Motor neuron (in vitro differentiated cells): ENCODE measurements around the gene UBE2J2. TPM values are rescaled to one million over a fixed set of nuclear protein-coding genes. Genes with fewer than 3 reads are reported as not detected.

Experiments
- ATAC-seq, 8 experiments: fragments of 200-7000 bp; cut with Tn5 transposase; replicated peaks in 6 of 8; 2 replicates each; pipeline ENCODE4 v1.8.0; 2021; ENCODE audit warnings: mild to moderate bottlenecking in 8 of 8, moderate library complexity in 8 of 8
- H3K27ac ChIP-seq, 2 donors: fragments of 250-450 bp; sonication (Bioruptor Pico); 2 replicates each; pipeline ENCODE4 v1.9.0; 2021; ENCODE audit warnings: antibody characterized with exemption in 2 of 2, mild to moderate bottlenecking in 2 of 2, moderate library complexity in 1 of 2
- H3K4me1 ChIP-seq, 2 donors: fragments of 250-450 bp; sonication (Bioruptor Pico); replicated peaks in 1 of 2; 2 replicates each; pipeline ENCODE4 v1.6.1; 2021; ENCODE audit warnings: antibody characterized with exemption in 2 of 2, mild to moderate bottlenecking in 2 of 2, moderate library complexity in 1 of 2
- H3K4me3 ChIP-seq, 5 donors: fragments of 250-450 bp; sonication (Bioruptor Pico); 2 replicates each; pipeline ENCODE4 v1.9.0; 2021; ENCODE audit warnings: antibody characterized with exemption in 5 of 5, mild to moderate bottlenecking in 5 of 5, moderate library complexity in 4 of 5
- WGBS, 10 experiments: fragments of 450-650 bp; shearing (Covaris generic); methylation state at CpG; one replicate each; pipeline ENCODE4 v1.0.0; 2022; 5-methylcytosine and 5-hydroxymethylcytosine counted together
- in situ Hi-C, 9 experiments: fragments of 400-800 bp; cut with MboI; loops; one replicate each; pipeline ENCODE4 v1.15.0; 2021; ENCODE audit warnings: low sequenced_read_pairs in 9 of 9, low pct_unique_long_range_greater_than_20kb in 2 of 9; ENCODE audit not compliant: unreplicated experiment in 9 of 9
- total RNA-seq, 8 experiments: library from RNA; unstranded; fragments of 300-600 nt; gene quantifications; 2 replicates each; pipeline versions ENCODE4 v1.2.3 to v1.2.4, GENCODE V29; 2022

The UBE2J2 gene
- total RNA-seq, 8 experiments from 2014 or later: 34.4 to 62.7 (median 46.5) TPM

GRCh38 chr1:1307261-1307922 lies 33.7 kb upstream of the UBE2J2 start:
- in situ Hi-C loops: no loop called here
- Histone ChIP-seq H3K4me3 (peak overlapping the region; percentile 69 to 95 (median 78)), H3K4me1 (peaks cover 28 to 34% of the 10 kb centered on the region in 2 donors), H3K27ac (peak overlapping the region; percentile 97)
- 0% methylated on average over 1 to 2 of the region's 83 CpGs; no CpG with 5 or more reads in 8 of the 10 experiments for WGBS, 10 experiments
- ATAC-seq: peak; percentile 1 to 7 (median 2)

DNA sequence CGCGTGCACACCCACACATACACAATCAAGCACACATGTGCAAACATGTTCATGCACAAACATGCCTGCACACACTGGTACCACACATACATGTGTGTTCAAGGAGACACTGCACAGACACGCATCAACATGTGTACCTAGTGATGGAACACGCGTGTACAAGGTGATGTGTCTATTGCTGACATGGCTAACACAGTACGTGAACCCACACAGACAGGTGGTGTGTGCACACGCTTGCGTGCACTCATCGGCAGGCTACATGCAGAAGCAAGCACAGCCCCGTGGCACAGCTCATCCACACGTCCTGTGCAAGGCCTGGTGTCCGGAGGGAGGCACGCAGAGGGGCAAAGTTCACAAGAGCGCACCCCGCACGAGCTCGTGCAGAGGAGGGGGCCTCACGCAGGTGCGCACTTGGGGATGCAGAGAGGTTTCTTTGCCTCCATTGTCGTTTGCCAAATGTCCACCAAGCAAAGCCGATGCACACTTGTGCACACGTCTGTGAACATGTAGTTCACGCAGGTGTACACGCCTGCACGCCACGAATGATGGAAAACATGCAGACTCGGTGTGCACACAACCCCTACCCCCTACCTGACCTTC lies 33.1 kb upstream of the UBE2J2 start:
- ATAC-seq: no peak
- H3K4me3 ChIP-seq: peak overlapping the region; percentile 69 to 95 (median 78)
- 0 to 35% (median 26%) methylated on average over 1 to 21 of the region's 27 CpGs; no CpG with 5 or more reads in 5 of the 10 experiments for WGBS, 10 experiments
- in situ Hi-C loops: no loop called here
- peak overlapping the region; percentile 97 for H3K27ac ChIP-seq
- H3K4me1 ChIP-seq: peaks cover 28 to 34% of the 10 kb centered on the region in 2 donors

DNA sequence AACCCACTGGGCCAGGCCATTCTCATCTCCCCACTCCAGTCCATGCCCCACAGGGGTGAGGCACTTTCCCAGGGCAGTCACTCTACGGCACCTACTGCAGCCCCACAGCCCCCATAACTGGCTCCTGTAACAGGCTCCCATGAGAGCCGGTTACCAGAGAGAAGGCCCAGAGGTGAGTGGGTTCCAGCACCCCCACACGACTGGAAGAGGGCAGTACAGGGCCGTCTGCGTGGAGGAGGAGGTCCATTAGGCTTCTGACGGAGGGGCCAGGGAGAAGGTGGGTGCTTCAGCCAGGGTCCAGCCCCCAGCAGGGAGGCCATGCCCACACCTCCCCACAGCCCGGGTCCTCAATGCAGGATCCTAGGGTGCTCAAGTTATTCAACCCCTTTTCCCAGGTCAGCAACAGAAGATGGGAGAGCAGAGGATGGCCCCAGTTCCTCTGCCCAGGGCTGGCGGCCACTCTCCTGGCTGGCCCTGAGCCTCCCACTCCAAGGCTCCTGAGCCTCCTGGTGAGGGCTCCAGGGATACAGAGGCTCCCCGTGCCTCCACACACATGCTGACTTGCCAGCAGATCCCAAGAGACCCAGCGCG lies 32.5 kb upstream of the UBE2J2 start:
- ATAC-seq: no peak
- WGBS, 10 experiments: 18 to 43% (median 23%) methylated on average over 2 to 7 of the region's 11 CpGs; no CpG with 5 or more reads in 5 of the 10 experiments

GRCh38 chr1:1305300-1306069 lies 31.8 kb upstream of the UBE2J2 start:
- H3K4me1 ChIP-seq: peaks cover 28 to 34% of the 10 kb centered on the region in 2 donors
- peak overlapping the region; percentile 69 to 95 (median 78) for H3K4me3 ChIP-seq
- H3K27ac ChIP-seq: peak overlapping the region; percentile 97
- in situ Hi-C loops: no loop called here
- peak; percentile 8 to 37 (median 20) for ATAC-seq
- WGBS, 10 experiments: 0 to 38% (median 20%) methylated on average over 1 to 8 of the region's 25 CpGs; no CpG with 5 or more reads in 5 of the 10 experiments

More for the DNA sequence above, 32.5 kb upstream of the UBE2J2 start:
- Histone ChIP-seq H3K4me1 (peaks cover 28 to 34% of the 10 kb centered on the region in 2 donors), H3K27ac (peak overlapping the region; percentile 97), H3K4me3 (peak overlapping the region; percentile 69 to 95 (median 78))
- in situ Hi-C loops: no loop called here

DNA sequence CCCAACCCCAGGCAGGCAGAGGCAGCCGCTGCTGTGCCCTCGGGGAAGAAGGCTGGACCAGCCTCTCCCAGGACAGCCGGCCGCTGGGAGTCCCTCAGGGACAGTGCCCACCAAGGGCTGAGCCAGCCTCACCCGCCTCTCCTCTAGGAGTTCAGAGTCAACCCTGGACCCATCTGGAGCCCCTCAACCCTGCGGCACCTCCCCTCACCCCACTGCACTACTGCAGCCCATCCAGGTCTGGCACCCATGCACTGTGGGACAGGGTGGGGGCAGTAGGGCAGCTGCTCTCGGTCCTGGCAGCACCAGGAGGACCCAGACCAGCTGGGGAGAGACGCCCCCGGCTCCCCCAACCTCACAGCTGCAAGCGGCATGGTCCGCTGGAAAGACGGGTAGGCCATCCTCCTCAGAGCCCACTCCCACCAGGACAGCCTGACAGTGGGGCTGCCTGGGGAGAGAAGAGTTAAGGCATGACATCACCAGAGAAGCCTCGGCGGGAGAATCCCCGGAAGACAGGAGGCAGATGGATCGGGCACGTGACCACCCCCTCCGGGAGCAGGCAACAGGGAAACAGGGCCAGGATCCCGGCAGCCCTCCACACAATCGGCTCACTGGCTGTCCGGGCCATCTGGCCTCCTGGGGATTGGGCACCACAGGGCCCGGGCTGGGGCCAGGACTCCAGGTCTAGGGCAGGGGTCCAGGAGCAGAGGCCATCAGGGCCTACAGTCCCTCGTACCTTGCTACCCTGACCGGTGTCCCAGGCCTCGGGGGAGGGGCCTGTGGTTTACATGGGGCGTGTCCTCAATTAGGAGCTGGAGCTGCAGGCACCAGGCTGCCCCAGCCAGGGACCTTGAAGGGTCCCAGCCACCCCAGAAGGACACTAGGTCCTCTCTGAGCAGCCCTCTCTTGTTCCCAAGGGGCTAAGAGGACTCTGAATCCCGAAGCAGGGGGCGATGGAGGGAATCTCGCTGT lies 31.0 kb upstream of the UBE2J2 start:
- ATAC-seq: peak; percentile 1 to 60 (median 52)
- H3K4me3 ChIP-seq: peak overlapping the region; percentile 69 to 95 (median 78)
- WGBS, 10 experiments: 0 to 3% (median 1%) methylated on average over 4 to 14 of the region's 29 CpGs; no CpG with 5 or more reads in 4 of the 10 experiments
- peak overlapping the region; percentile 97 for H3K27ac ChIP-seq
- H3K4me1 ChIP-seq: peaks cover 27 to 36% of the 10 kb centered on the region in 2 donors
- in situ Hi-C loops: no loop called here

GRCh38 chr1:1303736-1304135 lies 30.1 kb upstream of the UBE2J2 start:
- no peak for ATAC-seq
- H3K4me3 ChIP-seq: peak overlapping the region in 4 of 5 donors; percentile 73 to 95 (median 84)
- peaks cover 31 to 38% of the 10 kb centered on the region in 2 donors for H3K4me1 ChIP-seq
- in situ Hi-C loops: no loop called here
- peak overlapping the region; percentile 97 for H3K27ac ChIP-seq
- 95 to 100% (median 100%) methylated on average over 1 to 4 of the region's 13 CpGs; no CpG with 5 or more reads in 6 of the 10 experiments for WGBS, 10 experiments

DNA sequence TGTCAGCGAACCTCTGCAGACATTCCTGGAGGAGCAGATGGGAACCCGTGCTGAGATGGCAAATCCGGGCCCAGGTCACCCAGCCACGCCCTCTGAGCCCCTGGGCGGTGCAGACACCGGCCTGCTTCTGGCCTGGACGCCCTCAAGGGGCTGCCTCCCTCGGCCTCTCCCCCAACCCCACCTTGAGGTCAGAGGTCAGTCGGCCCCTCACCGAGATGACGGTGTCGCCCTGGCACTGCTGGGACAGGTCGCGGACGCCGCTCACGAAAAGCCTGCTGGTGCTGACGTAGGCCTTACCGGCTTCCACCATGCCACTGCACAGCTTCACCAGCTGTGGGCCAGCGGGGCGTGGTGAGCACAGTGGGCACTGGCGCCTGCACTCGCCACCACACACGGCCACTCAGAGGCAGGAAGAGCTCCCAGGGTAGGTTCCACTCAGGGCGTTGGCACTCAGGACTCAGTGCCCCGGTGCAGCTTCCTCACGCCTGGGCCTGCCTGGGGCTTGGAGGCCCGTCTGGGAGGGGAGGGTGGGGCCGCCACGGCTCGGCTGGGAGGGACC lies 29.4 kb upstream of the UBE2J2 start:
- in situ Hi-C loops: no loop called here
- no peak overlapping the region for H3K27ac ChIP-seq
- H3K4me1 ChIP-seq: peaks cover 35 to 42% of the 10 kb centered on the region in 2 donors
- ATAC-seq: no peak
- WGBS, 10 experiments: 47 to 96% methylated on average over 3 to 5 of the region's 31 CpGs; no CpG with 5 or more reads in 8 of the 10 experiments
- H3K4me3 ChIP-seq: no peak overlapping the region

DNA sequence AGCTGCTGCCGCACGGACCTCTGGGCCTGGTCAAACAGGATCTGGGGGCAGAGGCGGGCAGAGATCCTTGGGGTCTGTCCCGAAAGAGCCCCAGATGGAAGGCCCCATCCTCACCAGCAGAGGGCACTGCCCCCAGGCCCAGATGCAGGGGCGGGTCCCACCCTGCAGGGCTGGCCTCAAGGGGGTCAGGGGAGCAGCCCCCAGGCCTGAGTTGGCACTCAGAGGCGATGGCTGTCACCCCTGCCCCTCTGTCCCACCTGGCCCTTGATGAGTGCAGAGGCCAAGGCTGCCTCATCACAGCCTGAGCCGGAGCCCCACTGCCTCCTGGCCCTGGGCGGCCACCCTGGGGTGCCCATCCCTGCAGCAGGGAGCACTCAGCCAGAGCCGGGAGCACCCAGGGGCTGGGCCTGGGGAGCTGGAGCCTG lies 28.4 kb upstream of the UBE2J2 start:
- Histone ChIP-seq H3K4me1 (peaks cover 35 to 42% of the 10 kb centered on the region in 2 donors), H3K4me3 (no peak overlapping the region), H3K27ac (no peak overlapping the region)
- in situ Hi-C loops: no loop called here
- 79 to 100% (median 94%) methylated on average over 2 to 3 of the region's 9 CpGs; no CpG with 5 or more reads in 6 of the 10 experiments for WGBS, 10 experiments
- no peak for ATAC-seq

GRCh38 chr1:1300352-1300739 lies 26.7 kb upstream of the UBE2J2 start:
- ATAC-seq: no peak
- Histone ChIP-seq H3K4me3 (no peak overlapping the region), H3K4me1 (peaks cover 21 to 28% of the 10 kb centered on the region in 2 donors), H3K27ac (no peak overlapping the region)
- WGBS, 10 experiments: 80 to 100% (median 92%) methylated on average over 1 to 9 of the region's 12 CpGs; no CpG with 5 or more reads in 2 of the 10 experiments
- in situ Hi-C loops: no loop called here

GRCh38 chr1:1299686-1300351 lies 26.2 kb upstream of the UBE2J2 start:
- H3K4me1 ChIP-seq: peaks cover 17 to 23% of the 10 kb centered on the region in 2 donors
- H3K27ac ChIP-seq: peak overlapping the region in 1 of 2 donors; percentile 21
- H3K4me3 ChIP-seq: no peak overlapping the region
- peak in 1 of 8 experiments; percentile 2 for ATAC-seq
- 20 to 66% (median 60%) methylated on average over 1 to 3 of the region's 22 CpGs; no CpG with 5 or more reads in 7 of the 10 experiments for WGBS, 10 experiments
- in situ Hi-C loops: no loop called here
